ENCODE results near the gene SLC9B2. TPM values are rescaled to one million over a fixed set of nuclear protein-coding genes. Genes with fewer than 3 reads are reported as not detected.

SLC9B2 gene
- total and polyA plus RNA-seq, 2 donors from 2014 or later: 0.80 to 6.0 TPM

DNA sequence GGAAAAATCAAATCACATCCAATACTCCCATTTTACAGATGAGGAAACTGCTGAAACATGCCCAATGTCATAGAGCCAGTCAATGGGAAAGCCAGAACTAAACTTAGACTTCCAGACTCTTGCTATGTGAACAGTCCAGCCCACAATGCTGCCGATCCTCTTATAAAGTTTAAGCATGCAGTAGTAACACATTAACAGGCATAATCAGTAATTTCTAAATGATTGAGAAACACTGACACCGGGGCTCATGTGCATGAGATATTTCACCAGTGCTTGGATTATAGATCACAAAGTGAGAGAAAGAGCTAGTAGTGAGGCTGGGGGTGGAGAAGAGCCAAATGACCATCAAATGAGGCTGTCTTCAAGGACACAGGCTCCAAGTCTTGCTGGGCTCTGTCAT lies 20.6 kb upstream of the SLC9B2 start:
- intact Hi-C loops (cut with DNase I): no loop called here
- DNase-seq: peak in 2 of 5 donors; percentile 5 to 15
- TF ChIP-seq CTCF (IDR thresholded peaks at IDR 0.05; ENCODE audit: borderline replicate concordance, extremely low read depth, insufficient read depth): no peak
- Histone ChIP-seq H3K4me3 (ENCODE audit: low read length in 3 of 3) (peak overlapping the region in 1 of 3 donors; percentile 77), H3K36me3 (ENCODE audit: control insufficient read depth in 2 of 3, insufficient read depth in 3 of 3, low read length in 3 of 3) (no peaks in the 10 kb centered on the region), H3K27ac (ENCODE audit: low read depth in 2 of 2, low read length in 2 of 2) (peak overlapping the region in 1 of 2 donors; percentile 49), H3K27me3 (ENCODE audit: control insufficient read depth, insufficient read depth, low read length) (no peaks in the 10 kb centered on the region), H3K9ac (ENCODE audit: low read length in 3 of 3) (no peak overlapping the region), H3K9me3 (ENCODE audit: control insufficient read depth in 2 of 3, insufficient read depth in 1 of 3, low read length in 3 of 3) (no peaks in the 10 kb centered on the region), H3K4me1 (ENCODE audit: control insufficient read depth in 2 of 3, insufficient read depth in 2 of 3, low read depth in 1 of 3, low read length in 3 of 3) (peaks cover 0 to 14% (median 6%) of the 10 kb centered on the region in 3 donors)
- FAIRE-seq: no peak

GRCh38 chr4:103095080-103095479 lies 18.5 kb upstream of the SLC9B2 start:
- intact Hi-C loops (cut with DNase I): no loop called here
- peaks cover 3 to 16% (median 11%) of the 10 kb centered on the region in 3 donors for H3K36me3 ChIP-seq (ENCODE audit: control insufficient read depth in 2 of 3, insufficient read depth in 3 of 3, low read length in 3 of 3)
- DNase-seq (no peak), FAIRE-seq (no peak)
- H3K27ac ChIP-seq (ENCODE audit: low read depth in 2 of 2, low read length in 2 of 2): no peak overlapping the region
- H3K4me3 ChIP-seq (ENCODE audit: low read length in 3 of 3): no peak overlapping the region
- no peak for TF ChIP-seq CTCF (IDR thresholded peaks at IDR 0.05; ENCODE audit: borderline replicate concordance, extremely low read depth, insufficient read depth)
- peaks cover 0 to 14% (median 6%) of the 10 kb centered on the region in 3 donors for H3K4me1 ChIP-seq (ENCODE audit: control insufficient read depth in 2 of 3, insufficient read depth in 2 of 3, low read depth in 1 of 3, low read length in 3 of 3)
- H3K9ac ChIP-seq (ENCODE audit: low read length in 3 of 3): no peak overlapping the region
- H3K9me3 ChIP-seq (ENCODE audit: control insufficient read depth in 2 of 3, insufficient read depth in 1 of 3, low read length in 3 of 3): no peaks in the 10 kb centered on the region
- H3K27me3 ChIP-seq (ENCODE audit: control insufficient read depth, insufficient read depth, low read length): no peaks in the 10 kb centered on the region

- no peak for TF ChIP-seq CTCF (IDR thresholded peaks at IDR 0.05; ENCODE audit: borderline replicate concordance, extremely low read depth, insufficient read depth)
- Histone ChIP-seq H3K27me3 (ENCODE audit: control insufficient read depth, insufficient read depth, low read length) (no peaks in the 10 kb centered on the region), H3K4me1 (ENCODE audit: control insufficient read depth in 2 of 3, insufficient read depth in 2 of 3, low read depth in 1 of 3, low read length in 3 of 3) (peaks cover 0 to 3% (median 1%) of the 10 kb centered on the region in 3 donors), H3K36me3 (ENCODE audit: control insufficient read depth in 2 of 3, insufficient read depth in 3 of 3, low read length in 3 of 3) (peaks cover 12 to 38% (median 36%) of the 10 kb centered on the region in 3 donors), H3K9ac (ENCODE audit: low read length in 3 of 3) (no peak overlapping the region), H3K4me3 (ENCODE audit: low read length in 3 of 3) (no peak overlapping the region), H3K9me3 (ENCODE audit: control insufficient read depth in 2 of 3, insufficient read depth in 1 of 3, low read length in 3 of 3) (no peaks in the 10 kb centered on the region), H3K27ac (ENCODE audit: low read depth in 2 of 2, low read length in 2 of 2) (no peak overlapping the region)
- FAIRE-seq (no peak), DNase-seq (no peak)
- intact Hi-C loops (cut with DNase I): no loop called here
Observed at GRCh38 chr4:103092245-103092644, 15.7 kb upstream of the SLC9B2 start.
